HepG2 (cell line): ENCODE data around the gene CALML5. TPM values are rescaled to one million over a fixed set of nuclear protein-coding genes. Genes with fewer than 3 reads are reported as not detected.

Experiments used
- ARID2 ChIP-seq: sonication (generic); formaldehyde crosslinking; IDR thresholded peaks from 2 replicates; pipeline ENCODE4 v1.8.1; 2022; ENCODE audit warnings: mild to moderate bottlenecking, missing genetic modification reagents, borderline replicate concordance
- ARID4A ChIP-seq: sonication (generic); formaldehyde crosslinking; IDR thresholded peaks from 2 replicates; pipeline ENCODE4 v1.5.0; 2020; ENCODE audit warnings: mild to moderate bottlenecking, missing genetic modification reagents, borderline replicate concordance
- ATM ChIP-seq: fragments of 450-650 bp; IDR thresholded peaks from 2 replicates; pipeline ENCODE4 v1.7.1; 2017; ENCODE audit warnings: mild to moderate bottlenecking, borderline replicate concordance
- CSRNP1 ChIP-seq: sonication (generic); formaldehyde crosslinking; IDR thresholded peaks from 2 replicates; pipeline ENCODE4 v1.8.1; 2023; ENCODE audit warnings: mild to moderate bottlenecking, missing genetic modification reagents
- DPF2 ChIP-seq: sonication (generic); formaldehyde crosslinking; IDR thresholded peaks from 2 replicates; pipeline ENCODE4 v1.4.0; 2020; ENCODE audit warnings: mild to moderate bottlenecking, low read depth, missing genetic modification reagents, borderline replicate concordance
- HHEX ChIP-seq: IDR thresholded peaks from 2 replicates; pipeline ENCODE4 v1.6.1; 2016; ENCODE audit warnings: control low read depth
- KLF11 ChIP-seq: IDR thresholded peaks from 2 replicates; pipeline ENCODE4 v1.6.1; 2016; ENCODE audit warnings: missing compliant biosample characterization
- MXD3 ChIP-seq: IDR thresholded peaks from 2 replicates; pipeline ENCODE4 v1.6.1; 2016; ENCODE audit warnings: mild to moderate bottlenecking, missing biosample characterization, missing genetic modification reagents
- MZF1 ChIP-seq: sonication (generic); formaldehyde crosslinking; IDR thresholded peaks from 2 replicates; pipeline ENCODE4 v1.8.1; 2023; ENCODE audit warnings: mild to moderate bottlenecking, missing genetic modification reagents, borderline replicate concordance
- NR2F2 ChIP-seq: IDR thresholded peaks from 2 replicates; pipeline ENCODE4 v1.6.1; 2012; ENCODE audit warnings: low read depth, inconsistent platforms, borderline replicate concordance
- REPIN1 ChIP-seq: sonication (generic); formaldehyde crosslinking; IDR thresholded peaks from 2 replicates; pipeline ENCODE4 v1.8.0; 2022; ENCODE audit warnings: missing genetic modification reagents, low read depth, mild to moderate bottlenecking, borderline replicate concordance
- TOE1 ChIP-seq: sonication (generic); formaldehyde crosslinking; IDR thresholded peaks from 2 replicates; pipeline ENCODE4 v1.4.0; 2020; ENCODE audit warnings: mild to moderate bottlenecking, missing genetic modification reagents
- ZHX1 ChIP-seq: sonication (generic); formaldehyde crosslinking; IDR thresholded peaks from 2 replicates; pipeline ENCODE4 v1.8.1; 2022; ENCODE audit warnings: low read depth, mild to moderate bottlenecking, missing genetic modification reagents
- ZNF264 ChIP-seq: sonication (generic); formaldehyde crosslinking; IDR thresholded peaks from 2 replicates; pipeline ENCODE4 v1.4.0; 2020; ENCODE audit warnings: missing genetic modification reagents
- ZNF30 ChIP-seq: sonication (generic); formaldehyde crosslinking; IDR thresholded peaks from 2 replicates; pipeline ENCODE4 v1.5.0; 2020; ENCODE audit warnings: mild to moderate bottlenecking, missing genetic modification reagents
- ZNF382 ChIP-seq: sonication (generic); formaldehyde crosslinking; IDR thresholded peaks from 2 replicates; pipeline ENCODE4 v1.5.0; 2020; ENCODE audit warnings: missing genetic modification reagents, mild to moderate bottlenecking, borderline replicate concordance
- ZNF431 ChIP-seq: sonication (generic); formaldehyde crosslinking; IDR thresholded peaks from 2 replicates; pipeline ENCODE4 v1.9.0; 2022; ENCODE audit warnings: missing genetic modification reagents, low read depth, mild to moderate bottlenecking, borderline replicate concordance
- ZNF781 ChIP-seq: sonication (generic); formaldehyde crosslinking; IDR thresholded peaks from 2 replicates; pipeline ENCODE4 v1.5.1; 2020; ENCODE audit warnings: borderline replicate concordance, mild to moderate bottlenecking, missing genetic modification reagents; ENCODE audit errors: not compliant biosample characterization
- ZNF800 ChIP-seq: sonication (generic); formaldehyde crosslinking; IDR thresholded peaks from 2 replicates; pipeline ENCODE4 v1.4.0; 2020; ENCODE audit warnings: missing genetic modification reagents
- ZSCAN9 ChIP-seq: IDR thresholded peaks from 2 replicates; pipeline ENCODE4 v1.6.1; 2016; ENCODE audit warnings: borderline replicate concordance
- polyA plus RNA-seq, 8 experiments: library from polyadenylated mRNA; depleted of rRNA in 3 of 8; stranded (reverse) in 7 of 8; unstranded in 1 of 8; fragments of >200 nt; fragmentation: Illumina TruSeq in 4 of 8; extraction: Trizol in 4 of 8; gene quantifications; 2 replicates each; pipeline versions ENCODE4 v1.2.1 to v1.2.3, GENCODE V29; 2011 to 2016; ENCODE audit warnings: low read depth in 4 of 8, missing spikeins in 1 of 8, mixed read lengths in 1 of 8; ENCODE audit not compliant: insufficient read depth in 1 of 8
- total RNA-seq, 5 experiments: library from RNA; depleted of rRNA; stranded (reverse); fragments of >200 nt; fragmentation: Illumina TruSeq; extraction: Trizol; gene quantifications; 2 replicates each; pipeline ENCODE4 v1.2.3, GENCODE V29; 2016; ENCODE audit warnings: low read depth in 1 of 5

Gene CALML5
- total and polyA plus RNA-seq, 2 of the 13 experiments (the other 11 are each of a cell fraction or from before 2014, with no cell fraction given), result not detected

GRCh38 chr10:5518143-5518542 lies 18.8 kb upstream of the CALML5 start (continued):
- no peak; the same call in 1 of the 2 replicates for TF ChIP-seq ARID4A (CRISPR knock-in tag)
- TF ChIP-seq REPIN1 (CRISPR knock-in tag), result peak; percentile 63; the same call in 1 of the 2 replicates
- TF ChIP-seq NR2F2, result no peak
- TF ChIP-seq ZNF264 (CRISPR knock-in tag), result no peak
- no peak for TF ChIP-seq ZNF800 (CRISPR knock-in tag)
- TF ChIP-seq HHEX (CRISPR knock-in tag), result no peak
- TF ChIP-seq ZHX1 (CRISPR knock-in tag), result no peak
- TF ChIP-seq TOE1 (CRISPR knock-in tag), result no peak
- TF ChIP-seq MXD3, result no peak
- TF ChIP-seq ZNF431 (CRISPR knock-in tag), result no peak
- TF ChIP-seq ZNF781 (CRISPR knock-in tag), result no peak
- TF ChIP-seq MZF1 (CRISPR knock-in tag), result no peak
- TF ChIP-seq ZNF382 (CRISPR knock-in tag), result no peak
- TF ChIP-seq ARID2, result no peak
- no peak for TF ChIP-seq CSRNP1 (CRISPR knock-in tag)
- TF ChIP-seq ATM, result no peak
- no peak for TF ChIP-seq ZNF30 (CRISPR knock-in tag)
- peak; percentile 43; the same call in 1 of the 2 replicates for TF ChIP-seq DPF2
- TF ChIP-seq ZSCAN9 (CRISPR knock-in tag), result no peak
- TF ChIP-seq KLF11, result no peak
